ENCODE results near the gene TBL1Y.

DNA sequence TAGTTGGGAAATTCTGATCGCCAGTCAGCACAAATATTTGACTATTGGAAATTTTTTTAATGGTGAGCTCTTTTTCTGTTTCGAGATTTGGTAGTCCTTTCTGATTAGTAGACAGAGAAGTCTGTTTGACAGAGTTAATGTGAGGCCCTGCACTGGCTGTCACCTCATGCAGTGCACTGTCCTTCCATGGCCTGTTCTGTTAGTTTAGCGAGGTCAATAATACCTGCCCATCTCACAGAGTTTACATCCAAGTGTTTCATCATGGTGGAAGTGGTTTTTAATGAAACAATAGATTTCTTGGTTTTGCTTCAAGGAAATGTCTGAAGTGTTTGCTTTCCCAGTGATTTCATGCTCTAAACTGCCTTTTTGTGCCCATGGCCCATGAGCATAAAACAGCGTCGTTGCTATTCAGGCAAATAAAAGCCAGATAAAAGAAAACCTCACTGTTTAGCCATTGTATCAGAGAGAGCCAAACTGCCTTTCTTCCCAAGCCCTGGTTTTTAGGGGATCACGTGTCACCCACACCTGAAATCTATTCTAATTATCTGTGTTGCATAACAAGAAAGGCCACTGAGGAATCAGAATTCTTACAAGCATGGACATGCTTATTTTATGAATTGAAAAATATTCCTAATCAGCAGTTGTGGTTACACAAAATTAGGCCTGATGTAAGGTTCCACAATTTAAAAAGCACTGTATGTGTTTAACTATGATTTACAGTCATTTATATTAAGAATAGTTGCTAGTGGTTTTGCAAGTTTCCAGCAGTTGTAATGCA is 98.3 kb downstream of the TBL1Y start:
- no peak for TF ChIP-seq CTCF (IDR thresholded peaks at IDR 0.05; ENCODE audit: low read depth, low read length, poor library complexity, severe bottlenecking)
- no peak for TF ChIP-seq EZH2phosphoT487 (IDR thresholded peaks at IDR 0.05; ENCODE audit: borderline replicate concordance, low read length)

Measured in DOHH2 (cell line).